Prostate gland (tissue), 2 donors: ENCODE data around the gene KLF7. TPM values are rescaled to one million over a fixed set of nuclear protein-coding genes. Genes with fewer than 3 reads are reported as not detected.

Experiments used
- DNase-seq: peaks from one replicate; pipeline ENCODE4 v3.0.0-alpha.2; 2019; ENCODE audit warnings: low spot score
- H3K27ac ChIP-seq, 2 donors: fragments of 200-600 bp; sonication (generic); 2 replicates each; pipeline ENCODE4 v1.5.1; 2017 to 2019
- H3K27me3 ChIP-seq: fragments of 200-600 bp; sonication (generic); replicated peaks from 2 replicates; pipeline ENCODE4 v1.5.1; 2019; ENCODE audit not compliant: insufficient read depth
- H3K36me3 ChIP-seq, 2 donors: fragments of 200-600 bp; sonication (generic); 1 replicate in 1 of 2; 2 replicates in 1 of 2; pipeline versions ENCODE4 v1.5.1 to v1.8.1; 2017 to 2019
- H3K4me1 ChIP-seq: fragments of 200-600 bp; sonication (generic); replicated peaks from 2 replicates; pipeline ENCODE4 v1.5.1; 2019
- H3K4me3 ChIP-seq, 2 donors: fragments of 200-600 bp; sonication (generic); 2 replicates each; pipeline ENCODE4 v1.5.1; 2017 to 2019
- H3K9me3 ChIP-seq: fragments of 200-600 bp; sonication (generic); 2 replicates; pipeline ENCODE4 v1.5.1; 2017
- CTCF ChIP-seq, 4 experiments: fragments of 200-600 bp in 2 of 4; fragments of 450-650 bp in 2 of 4; sonication (generic) in 2 of 4; IDR thresholded peaks; 1 replicate in 3 of 4; 2 replicates in 1 of 4; pipeline ENCODE4 v1.5.1; 2016 to 2019; ENCODE audit warnings: antibody characterized with exemption in 4 of 4, mild to moderate bottlenecking in 2 of 4, moderate library complexity in 2 of 4
- POLR2A ChIP-seq: fragments of 450-650 bp; IDR thresholded peaks from one replicate; pipeline ENCODE4 v1.6.1; 2016; ENCODE audit warnings: antibody characterized with exemption, mild to moderate bottlenecking
- POLR2AphosphoS5 ChIP-seq: sonication (generic); formaldehyde crosslinking; IDR thresholded peaks from one replicate; pipeline ENCODE4 v1.6.1; 2017; ENCODE audit warnings: antibody characterized with exemption
- WGBS: methylation state at CpG from one replicate; pipeline ENCODE4 v1.1.5; 2018; 5-methylcytosine and 5-hydroxymethylcytosine counted together
- intact Hi-C: fragments of 100-400 bp; cut with DNase I; formaldehyde crosslinking; loops from one replicate; pipeline ENCODE4 v1.14.2; 2022
- total RNA-seq, 2 donors: library from RNA; depleted of rRNA; stranded (reverse); fragments of >200 nt; gene quantifications; one replicate each; pipeline ENCODE4 v1.1.0, GENCODE V29; 2016

Gene KLF7
- total RNA-seq, 2 donors from 2014 or later: 10.2 to 23.9 TPM

GRCh38 chr2:207064128-207064690 is 101.5 kb downstream of the KLF7 start:
- H3K27ac ChIP-seq: no peak overlapping the region
- 91% methylated on average over 11 of the region's 11 CpGs for WGBS
- H3K36me3 ChIP-seq: no peaks in the 10 kb centered on the region
- no peaks in the 10 kb centered on the region for H3K27me3 ChIP-seq
- no peak overlapping the region for H3K4me3 ChIP-seq
- no peak for TF ChIP-seq CTCF (IDR thresholded peaks at IDR 0.05)
- H3K9me3 ChIP-seq: no peaks in the 10 kb centered on the region
- no peak for DNase-seq
- no peaks in the 10 kb centered on the region for H3K4me1 ChIP-seq
- intact Hi-C loops: no loop called here

- intact Hi-C loops: no loop called here
- Histone ChIP-seq H3K36me3 (no peaks in the 10 kb centered on the region), H3K9me3 (no peaks in the 10 kb centered on the region), H3K4me3 (no peak overlapping the region), H3K27me3 (no peaks in the 10 kb centered on the region), H3K27ac (no peak overlapping the region), H3K4me1 (no peaks in the 10 kb centered on the region)
- WGBS: 61% methylated on average over 1 of the region's 1 CpG
- no peak for TF ChIP-seq CTCF (IDR thresholded peaks at IDR 0.05)
- TF ChIP-seq POLR2AphosphoS5: no peak
- TF ChIP-seq POLR2A: no peak
- no peak for DNase-seq
Measured at GRCh38 chr2:207061181-207061580, 104.6 kb downstream of the KLF7 start.

DNA sequence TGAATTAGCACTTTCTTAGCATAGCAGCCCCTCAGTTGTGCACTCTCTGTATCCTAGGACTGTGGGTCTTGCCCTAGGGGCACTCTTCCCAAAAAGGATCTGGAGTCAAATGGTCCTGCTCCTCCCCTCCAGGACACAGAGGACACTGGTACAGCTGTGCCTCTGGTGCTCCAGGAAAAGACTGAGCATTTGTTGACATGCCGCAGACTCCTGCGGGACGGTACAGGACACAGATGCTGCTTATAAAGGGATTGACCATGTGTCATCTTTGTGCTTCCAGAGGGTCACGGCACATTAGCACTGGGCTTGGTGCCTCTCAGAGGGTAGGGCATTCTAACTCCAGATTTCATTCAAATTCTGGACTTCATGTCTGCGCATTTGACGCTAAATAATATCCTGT is 110.5 kb downstream of the KLF7 start:
- intact Hi-C loops: no loop called here
- Histone ChIP-seq H3K9me3 (no peaks in the 10 kb centered on the region), H3K27ac (no peak overlapping the region), H3K4me3 (no peak overlapping the region), H3K27me3 (no peaks in the 10 kb centered on the region), H3K36me3 (no peaks in the 10 kb centered on the region), H3K4me1 (no peaks in the 10 kb centered on the region)
- no peak for DNase-seq
- TF ChIP-seq CTCF (IDR thresholded peaks at IDR 0.05) (no peak), POLR2AphosphoS5 (no peak), POLR2A (no peak)
- WGBS: 78% methylated on average over 6 of the region's 6 CpGs

GRCh38 chr2:207054521-207054920 is 111.2 kb downstream of the KLF7 start:
- Histone ChIP-seq H3K27me3 (no peaks in the 10 kb centered on the region), H3K4me1 (no peaks in the 10 kb centered on the region), H3K4me3 (no peak overlapping the region), H3K9me3 (no peaks in the 10 kb centered on the region), H3K27ac (no peak overlapping the region), H3K36me3 (no peaks in the 10 kb centered on the region)
- TF ChIP-seq POLR2AphosphoS5 (no peak), POLR2A (no peak), CTCF (IDR thresholded peaks at IDR 0.05) (no peak)
- intact Hi-C loops: no loop called here
- 66% methylated on average over 4 of the region's 4 CpGs for WGBS
- no peak for DNase-seq

- intact Hi-C loops: no loop called here
- Histone ChIP-seq H3K9me3 (no peaks in the 10 kb centered on the region), H3K27ac (no peak overlapping the region), H3K27me3 (no peaks in the 10 kb centered on the region), H3K4me3 (no peak overlapping the region), H3K4me1 (no peaks in the 10 kb centered on the region), H3K36me3 (no peaks in the 10 kb centered on the region)
- TF ChIP-seq POLR2A (no peak), POLR2AphosphoS5 (no peak), CTCF (IDR thresholded peaks at IDR 0.05) (no peak)
- no peak for DNase-seq
- WGBS: 94% methylated on average over 3 of the region's 3 CpGs
Measured at GRCh38 chr2:207051385-207051965, 114.3 kb downstream of the KLF7 start.
